ENCODE results near the gene CHN1.

CHN1 gene

DNA sequence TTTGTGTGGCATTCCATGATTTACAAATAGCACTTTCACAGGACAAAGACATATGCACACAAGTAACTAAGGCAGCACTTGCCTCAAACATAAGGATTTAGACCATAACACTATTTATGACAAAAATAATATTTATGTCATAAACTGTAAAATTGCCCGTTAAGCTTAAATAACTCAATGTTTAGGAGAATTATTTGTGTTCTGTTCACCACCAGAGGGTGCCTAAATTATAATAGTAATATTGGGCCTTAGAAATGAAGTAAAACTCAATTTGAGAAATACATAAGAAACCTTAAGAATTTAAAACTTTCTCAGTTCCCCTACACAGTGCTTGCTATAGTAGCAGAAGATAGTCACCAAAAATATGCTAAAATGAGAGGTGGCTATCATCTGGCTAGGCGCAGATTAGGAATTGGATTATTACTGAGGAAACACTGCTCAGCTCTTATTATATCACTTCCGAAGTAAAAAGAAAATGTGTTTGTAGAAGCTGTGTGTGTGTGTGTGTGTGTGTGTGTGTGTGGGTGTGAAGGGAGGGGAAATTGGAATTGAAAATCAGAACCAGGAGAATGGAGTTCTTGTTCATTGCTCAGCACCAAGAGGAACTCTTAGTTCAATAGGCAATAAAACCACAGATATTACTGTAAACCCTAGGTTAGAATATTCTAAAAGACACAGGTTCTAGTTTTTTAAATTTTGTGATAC, 4.9 kb upstream of the CHN1 start:
- DNase-seq, result no peak

DNA sequence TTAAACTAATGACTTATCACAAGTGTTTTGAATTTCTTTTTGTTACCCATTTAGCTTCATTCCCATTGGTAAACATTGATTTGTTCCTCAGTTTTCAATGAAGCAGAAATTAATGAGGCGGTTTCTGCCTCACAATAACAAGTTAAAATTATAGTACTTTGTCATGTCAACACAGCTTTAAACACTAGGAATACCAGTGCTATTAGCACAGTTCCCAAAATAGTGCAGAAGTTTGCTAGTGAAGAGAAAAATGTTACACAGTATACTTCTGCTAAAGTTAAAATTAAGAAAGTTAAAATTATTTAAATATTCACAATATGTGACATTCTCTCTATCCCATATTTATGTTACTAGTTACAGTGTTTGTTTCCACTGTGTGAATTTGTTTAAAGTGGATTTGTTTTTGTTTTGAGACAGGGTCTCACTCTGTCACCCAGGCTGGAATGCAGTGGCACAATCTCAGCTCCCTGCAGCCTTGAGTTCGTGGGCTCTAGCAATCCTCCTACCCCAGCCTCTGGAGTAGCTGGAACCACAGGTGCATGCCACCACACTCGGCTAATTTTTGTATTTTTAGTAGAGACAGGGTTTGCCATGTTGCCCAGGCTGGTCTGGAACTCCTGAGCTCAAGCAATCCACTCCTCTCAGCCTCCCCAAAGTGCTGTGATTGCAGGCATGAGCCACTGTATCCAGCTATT, 3.8 kb upstream of the CHN1 start:
- DNase-seq, result no peak

DNA sequence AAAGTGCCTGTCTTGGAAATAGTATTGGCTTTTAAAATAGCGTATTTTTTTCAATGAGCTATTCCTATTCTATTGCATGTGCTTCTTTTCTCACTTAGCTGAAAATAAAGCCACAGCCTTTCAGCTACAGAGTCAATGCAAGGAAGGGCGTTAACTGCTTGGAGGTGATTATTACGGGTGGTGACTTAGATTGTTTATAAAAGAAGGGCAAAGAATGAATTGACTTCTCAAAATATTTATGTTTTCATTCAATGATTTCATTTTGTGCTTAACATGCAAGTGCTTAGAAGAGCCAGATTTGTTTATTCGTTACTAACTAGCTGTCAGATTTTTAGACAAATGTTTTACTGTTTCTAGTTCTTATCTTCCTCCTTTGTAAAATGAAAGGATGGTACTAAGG, 2.8 kb upstream of the CHN1 start:
- DNase-seq, result no peak

DNA sequence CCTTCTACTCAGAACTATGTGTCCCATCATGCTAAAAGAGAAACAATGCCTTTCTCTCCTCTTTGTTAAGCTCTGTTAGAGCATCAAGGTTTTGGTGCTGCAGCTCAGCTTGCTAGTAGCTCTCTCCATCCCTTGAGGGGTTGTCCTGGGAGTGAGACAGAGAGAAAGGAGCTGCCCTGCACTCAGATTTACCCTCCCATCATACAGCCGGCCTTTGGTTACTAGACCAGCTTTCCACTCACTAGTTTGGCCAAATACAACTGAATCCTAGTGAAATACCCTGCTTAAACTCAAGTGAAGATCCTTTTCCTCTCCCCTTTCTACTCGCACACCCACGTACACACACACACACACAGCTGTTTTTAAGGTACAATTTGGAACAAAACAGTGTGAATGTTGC, 2.3 kb upstream of the CHN1 start:
- DNase-seq, result no peak

DNA sequence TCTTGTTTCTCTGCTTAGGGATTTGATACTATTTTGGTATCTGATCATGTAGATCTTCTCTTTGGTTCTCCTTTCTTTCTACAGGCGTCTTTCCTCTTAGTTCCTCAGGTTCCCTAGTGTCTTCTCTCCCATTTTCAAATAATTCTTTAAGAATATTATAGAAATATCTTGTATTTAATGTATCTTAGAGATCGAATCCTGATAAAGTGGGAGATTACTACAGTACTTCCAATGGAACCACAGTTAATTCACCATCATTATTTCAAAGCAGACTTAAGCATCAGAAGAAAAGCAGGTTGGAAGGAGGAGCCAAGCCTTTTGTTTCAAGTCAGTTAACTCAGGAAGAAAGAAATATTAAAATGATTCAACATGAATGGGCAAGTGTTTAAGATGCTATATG, 1.1 kb upstream of the CHN1 start:
- DNase-seq, result no peak

DNA sequence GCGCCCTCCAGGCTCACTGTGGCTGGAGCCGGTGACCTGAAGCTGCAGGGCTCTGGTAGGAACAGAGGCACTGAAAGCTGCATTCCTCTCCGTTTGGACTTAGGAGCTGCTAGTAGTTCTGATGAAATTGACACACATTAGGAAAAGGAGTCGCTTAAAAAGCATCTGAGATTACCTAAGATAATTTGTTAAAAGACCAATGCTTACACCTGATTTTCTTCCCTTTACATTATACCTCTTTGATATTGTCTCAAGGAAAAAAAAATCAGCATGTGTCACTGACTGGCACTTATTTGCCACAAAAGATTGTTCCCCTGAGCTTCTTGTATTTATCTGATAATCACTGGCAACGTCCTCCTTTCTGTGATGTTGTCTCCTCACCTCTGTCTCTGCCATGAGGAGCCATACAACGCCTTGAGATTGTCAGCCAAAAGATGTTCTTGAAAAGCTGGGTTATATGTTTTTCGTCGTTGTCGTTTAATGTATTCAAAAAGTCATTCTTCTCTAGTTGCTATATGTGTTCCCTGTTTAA, 618 bp upstream of the CHN1 start:
- DNase-seq, result no peak

DNA sequence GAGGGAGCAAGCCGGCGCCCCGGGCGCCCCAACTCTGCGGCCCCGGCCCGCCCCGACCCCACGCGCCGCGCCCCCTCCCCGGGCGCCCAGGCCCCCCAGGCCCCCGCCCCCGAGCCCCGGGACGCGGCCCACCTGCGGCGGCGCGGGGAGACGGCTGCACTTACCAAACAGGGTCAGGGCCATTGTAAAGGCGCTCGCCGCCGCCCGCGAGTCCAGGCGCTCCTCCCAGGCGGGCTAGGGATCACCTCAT, 526 bp downstream of the CHN1 start:
- DNase-seq, result no peak

DNA sequence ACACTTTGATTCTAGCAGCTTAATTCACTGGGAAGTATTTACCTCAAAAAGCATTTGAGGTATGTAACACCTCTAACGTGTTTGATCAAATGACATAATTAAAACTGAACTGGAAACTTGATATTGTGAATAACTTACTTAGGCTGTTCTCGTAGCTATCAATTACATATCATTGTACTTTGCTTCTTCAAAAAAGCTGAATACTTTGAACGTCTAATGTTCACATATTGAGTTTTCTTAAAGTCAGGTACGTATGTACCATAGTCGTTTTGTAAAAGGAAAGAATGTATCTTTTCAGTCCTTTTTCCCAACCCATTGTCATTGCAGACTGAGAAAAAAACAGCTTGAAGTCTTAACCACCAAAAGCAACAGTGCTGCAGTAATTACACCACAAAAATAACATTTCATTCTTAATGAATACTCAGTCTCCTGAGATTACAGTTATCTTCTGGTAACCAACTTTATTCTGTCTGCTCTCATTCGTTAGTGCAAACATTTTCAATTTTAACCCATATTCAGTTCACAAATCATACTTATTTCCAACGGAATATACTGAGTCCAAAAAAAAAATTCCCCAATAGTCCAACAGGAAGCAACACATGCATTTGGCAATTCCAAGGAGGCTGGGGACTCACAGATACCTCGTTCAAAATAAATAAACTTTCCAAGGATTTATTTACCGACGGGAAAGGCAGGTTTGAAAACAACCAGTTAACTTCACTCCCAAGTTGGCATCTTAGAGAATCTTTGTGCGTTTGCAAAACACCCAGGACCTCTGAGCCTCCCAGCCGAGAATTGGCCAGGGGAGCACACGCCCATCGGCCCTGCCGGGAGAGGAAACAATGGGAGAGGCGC, 1.1 kb downstream of the CHN1 start:
- DNase-seq, result no peak

DNA sequence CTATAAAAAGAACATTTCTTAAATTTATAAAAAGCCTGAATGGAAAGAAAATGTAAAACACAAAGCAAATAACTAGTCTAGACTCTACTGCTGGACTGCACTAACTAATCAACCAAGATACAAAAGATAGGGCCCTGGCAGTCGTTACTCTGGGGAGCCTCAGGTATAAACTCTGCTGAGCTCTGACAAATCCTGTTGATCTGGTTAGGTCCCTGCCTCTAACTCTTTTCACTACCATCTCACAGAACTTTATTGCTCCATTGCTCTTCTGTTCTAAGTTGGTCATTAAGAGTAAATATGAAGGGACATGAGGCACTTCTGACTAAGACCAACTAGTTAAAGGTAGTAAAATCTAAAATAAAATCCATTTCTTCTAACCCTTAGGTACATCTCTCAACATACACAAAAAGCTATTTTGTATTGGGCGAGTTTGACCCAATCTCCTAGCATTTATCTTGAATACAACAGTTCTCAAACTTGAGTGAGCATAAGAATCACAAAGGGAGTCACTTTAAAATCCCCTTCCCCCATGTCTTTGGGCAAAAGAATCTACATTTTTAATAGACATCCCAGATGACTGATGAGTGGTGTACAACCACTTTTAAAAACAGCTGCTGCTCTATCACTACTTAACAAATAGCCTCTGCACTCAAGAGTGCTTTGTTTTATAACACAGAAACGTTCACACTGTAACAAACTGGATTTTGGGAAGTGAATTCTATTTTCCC, 2.5 kb downstream of the CHN1 start:
- DNase-seq, result no peak

DNA sequence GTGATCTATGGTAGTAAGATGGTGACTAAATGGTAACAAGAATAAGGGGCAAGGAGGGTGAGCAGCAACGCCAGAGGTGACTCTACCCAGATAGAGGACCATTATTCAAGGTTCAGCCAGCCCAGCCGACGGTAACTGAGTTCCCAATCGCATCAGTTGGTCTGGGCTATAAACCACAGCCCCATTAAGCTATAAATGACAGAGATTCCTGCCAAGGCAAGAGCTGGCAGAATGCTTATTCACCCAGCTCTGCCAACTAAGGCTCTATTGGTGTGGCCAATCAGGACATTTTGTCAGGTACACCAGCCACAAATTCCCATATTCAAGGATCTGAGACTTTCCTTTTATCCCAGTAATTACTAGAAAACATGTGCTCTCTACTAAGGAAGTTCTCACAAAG, 3.6 kb downstream of the CHN1 start:
- no peak for DNase-seq

DNA sequence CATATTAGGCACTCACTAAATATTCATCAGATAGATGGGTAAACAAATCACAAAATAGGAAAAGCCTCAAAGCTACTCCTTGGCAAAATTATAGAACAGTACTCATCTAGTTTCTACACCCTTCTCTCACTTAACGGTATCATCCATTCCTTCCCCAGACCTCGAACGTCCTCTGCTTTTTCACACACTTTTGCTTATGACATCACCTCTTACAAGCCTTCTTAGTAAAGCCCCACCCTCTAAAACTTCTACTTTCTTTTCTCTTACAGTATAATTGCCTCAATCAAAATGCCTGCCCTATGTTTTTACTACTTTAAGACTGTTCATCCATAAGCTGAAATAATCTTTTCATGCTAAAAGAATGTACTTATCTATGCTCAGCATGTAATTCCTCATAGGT, 8.1 kb downstream of the CHN1 start:
- no peak for DNase-seq

DNA sequence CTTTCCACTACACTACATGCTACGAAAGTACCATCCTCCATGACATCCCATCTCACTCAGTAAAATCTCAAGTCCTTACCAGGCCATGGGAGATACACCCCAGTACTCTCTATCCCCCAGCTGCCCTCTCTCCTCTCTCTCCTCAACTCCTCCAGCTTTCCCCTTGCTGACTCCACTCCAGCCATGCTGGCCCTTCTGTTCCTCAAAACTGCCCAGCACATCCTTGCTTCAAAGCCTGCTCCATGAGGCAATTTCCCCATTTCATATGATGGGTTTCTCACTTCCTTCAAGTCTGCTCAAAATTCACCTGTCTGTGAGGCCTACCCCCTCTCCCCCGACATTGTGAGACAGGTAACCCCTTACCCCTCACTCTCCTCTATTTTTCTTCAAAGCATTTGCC, 8.6 kb downstream of the CHN1 start:
- DNase-seq, result no peak

DNA sequence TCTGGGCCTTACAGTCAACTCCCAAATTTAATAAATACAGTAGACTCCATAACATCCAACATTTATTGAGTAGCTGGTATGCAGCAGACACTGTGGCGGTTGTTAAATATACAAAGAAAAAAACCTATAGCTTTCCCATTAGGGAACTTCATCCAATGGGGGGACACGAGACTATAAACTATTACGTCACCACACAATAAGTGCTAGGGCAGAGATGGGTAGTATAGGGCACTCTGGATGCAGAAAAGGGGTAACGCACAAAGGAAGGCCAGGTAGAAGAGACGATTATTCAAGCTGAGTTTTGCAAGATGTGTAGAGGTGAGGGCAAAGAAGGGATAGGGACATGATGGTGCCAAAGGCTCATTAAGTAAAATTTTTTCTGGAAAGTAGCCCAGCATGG, 10.8 kb downstream of the CHN1 start:
- DNase-seq, result no peak

DNA sequence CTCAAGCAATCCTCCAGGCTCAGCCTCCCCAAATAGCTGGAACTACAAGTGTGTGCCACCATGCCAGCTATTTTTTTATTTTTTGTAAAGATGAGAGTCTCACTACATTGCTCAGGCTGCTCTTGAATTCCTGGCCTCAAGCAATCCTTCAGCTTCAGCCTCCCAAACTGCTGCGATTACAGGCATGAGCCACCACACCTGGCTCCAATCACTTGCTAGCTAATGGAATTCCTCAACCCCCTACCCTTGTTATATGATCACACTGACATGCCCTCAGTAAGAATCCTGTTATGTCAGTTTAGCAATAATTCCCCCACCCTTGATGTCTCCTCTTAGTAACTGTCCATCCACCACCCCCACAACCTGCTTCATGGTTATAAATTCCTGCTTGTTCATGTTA, 12.3 kb downstream of the CHN1 start:
- DNase-seq, result no peak

DNA sequence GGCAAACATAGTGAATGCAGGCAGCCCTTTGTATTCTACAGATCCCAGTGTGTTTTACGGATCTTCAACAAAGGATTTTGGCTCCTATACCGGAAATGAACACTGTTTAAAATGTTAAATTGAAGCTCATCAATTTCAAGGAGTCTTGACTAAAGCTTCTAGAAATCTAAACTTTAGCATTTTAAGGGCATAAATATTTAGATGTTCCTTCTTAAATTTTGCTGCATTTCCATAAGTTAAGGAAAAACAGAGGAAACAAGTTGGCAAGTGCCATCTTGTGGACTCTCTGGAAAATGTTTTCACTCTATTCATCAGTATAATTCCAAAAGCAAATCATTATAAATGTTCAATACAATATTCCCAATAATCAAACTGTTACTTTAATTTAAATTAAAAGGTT, 19.6 kb downstream of the CHN1 start:
- DNase-seq, result no peak

DNA sequence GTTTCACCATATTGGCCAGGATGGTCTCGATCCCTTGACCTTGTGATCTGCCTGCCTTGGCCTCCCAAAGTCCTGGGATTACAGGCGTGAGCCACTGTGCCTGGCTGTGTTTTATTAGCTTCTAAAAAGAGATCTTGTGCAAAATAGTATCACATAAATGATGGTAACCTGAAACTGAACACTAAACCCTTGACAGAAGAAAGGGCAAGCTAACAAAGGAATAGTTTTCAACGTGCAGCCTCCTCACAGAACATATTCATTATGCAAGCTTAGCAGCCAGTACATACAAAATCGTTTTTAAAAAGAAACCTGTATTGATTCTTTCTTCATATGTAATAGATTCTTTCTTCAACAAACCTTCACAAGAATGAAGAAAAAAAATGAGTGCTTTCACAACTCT, 20.6 kb downstream of the CHN1 start:
- DNase-seq, result no peak

DNA sequence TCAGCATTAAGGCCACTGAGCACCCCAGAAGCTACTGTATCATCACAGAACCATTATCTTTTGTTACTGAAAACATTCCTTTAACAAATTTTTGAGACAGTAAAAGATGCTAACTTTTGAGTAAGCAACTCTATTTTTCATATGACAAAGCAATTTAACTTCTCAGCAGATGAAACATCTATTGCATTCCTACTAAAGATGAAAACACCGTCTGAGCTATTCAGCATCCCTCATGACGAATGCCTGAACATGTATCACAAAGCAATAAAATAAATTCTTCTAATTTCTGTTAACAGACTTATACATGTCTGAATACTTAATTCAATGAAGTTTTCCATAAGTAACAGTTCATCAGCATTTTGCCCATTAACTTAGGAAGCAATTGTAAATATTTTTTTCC, 23.9 kb downstream of the CHN1 start:
- no peak for DNase-seq

DNA sequence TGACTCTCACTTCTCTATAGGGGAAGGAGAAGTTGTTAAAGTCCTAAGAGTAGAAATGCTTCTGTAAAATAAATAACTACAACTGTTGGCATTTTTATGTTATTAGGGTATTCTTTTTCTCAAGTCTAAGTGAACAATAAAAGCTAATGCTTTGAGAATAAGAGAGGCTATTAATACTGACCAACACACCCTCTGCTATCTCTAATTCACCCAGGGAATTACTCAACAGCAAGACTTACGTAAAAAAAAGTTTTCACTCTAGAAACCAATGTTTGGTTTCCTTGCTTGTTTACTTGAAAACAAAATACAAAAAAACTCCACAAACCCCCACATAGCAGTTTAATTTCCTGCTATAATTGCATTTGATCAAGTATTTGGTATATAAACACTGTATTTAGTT, 25.2 kb downstream of the CHN1 start:
- no peak for DNase-seq

DNA sequence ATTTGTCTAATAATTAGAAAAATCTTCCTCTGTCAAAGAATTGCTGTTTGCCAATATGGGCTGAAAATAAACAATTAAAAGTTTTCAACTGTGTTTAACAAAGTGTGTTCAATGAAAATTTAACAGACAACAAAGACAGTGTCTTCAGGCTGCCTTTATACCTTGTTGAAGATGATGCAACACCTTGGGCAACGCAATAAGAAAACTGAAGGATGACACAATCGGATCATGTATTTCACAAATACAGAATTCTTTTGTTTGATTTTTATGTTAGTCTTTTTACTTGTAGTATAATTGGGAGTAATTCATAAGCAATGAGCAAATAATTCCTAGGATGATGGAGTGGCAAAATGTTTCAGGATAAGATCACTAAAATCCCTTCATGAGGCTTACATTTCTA, 27.8 kb downstream of the CHN1 start:
- no peak for DNase-seq

DNA sequence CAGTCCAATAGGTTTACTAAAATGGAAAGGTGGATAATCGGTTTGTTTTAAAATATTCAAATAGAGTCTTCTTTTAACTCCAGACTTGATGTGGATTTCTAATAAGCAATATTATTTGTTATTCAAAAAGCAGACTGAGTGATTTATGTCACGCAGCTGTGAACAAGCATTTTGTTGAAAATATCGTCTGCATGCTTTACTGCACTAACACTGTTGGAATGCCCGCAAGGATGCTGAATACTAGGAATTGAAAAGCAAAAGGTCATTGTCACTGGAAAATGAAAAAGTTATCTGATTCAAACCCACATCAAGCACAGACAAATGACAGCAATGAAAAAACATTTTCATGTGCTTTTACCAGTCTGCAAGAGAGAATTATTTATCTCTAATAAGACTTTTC, 31.1 kb downstream of the CHN1 start:
- no peak for DNase-seq

DNA sequence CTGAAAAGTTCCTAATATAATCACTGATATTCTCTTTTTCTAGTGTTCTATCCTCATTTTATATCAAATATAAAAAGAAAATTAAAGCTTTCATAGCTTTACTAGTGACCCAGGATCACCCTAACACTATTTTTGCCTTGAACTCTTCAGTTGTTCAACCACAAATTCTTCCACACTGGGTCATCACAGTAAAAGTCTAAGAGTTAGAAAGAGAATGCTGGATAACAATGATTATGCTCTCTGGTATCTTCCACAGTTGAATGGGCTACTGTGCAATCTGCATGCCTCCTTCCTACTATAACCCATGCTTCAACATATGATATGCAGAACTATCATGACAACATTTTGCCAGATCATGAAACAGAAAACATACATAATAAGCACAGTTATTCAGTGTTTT, 32.3 kb downstream of the CHN1 start:
- DNase-seq, result no peak

DNA sequence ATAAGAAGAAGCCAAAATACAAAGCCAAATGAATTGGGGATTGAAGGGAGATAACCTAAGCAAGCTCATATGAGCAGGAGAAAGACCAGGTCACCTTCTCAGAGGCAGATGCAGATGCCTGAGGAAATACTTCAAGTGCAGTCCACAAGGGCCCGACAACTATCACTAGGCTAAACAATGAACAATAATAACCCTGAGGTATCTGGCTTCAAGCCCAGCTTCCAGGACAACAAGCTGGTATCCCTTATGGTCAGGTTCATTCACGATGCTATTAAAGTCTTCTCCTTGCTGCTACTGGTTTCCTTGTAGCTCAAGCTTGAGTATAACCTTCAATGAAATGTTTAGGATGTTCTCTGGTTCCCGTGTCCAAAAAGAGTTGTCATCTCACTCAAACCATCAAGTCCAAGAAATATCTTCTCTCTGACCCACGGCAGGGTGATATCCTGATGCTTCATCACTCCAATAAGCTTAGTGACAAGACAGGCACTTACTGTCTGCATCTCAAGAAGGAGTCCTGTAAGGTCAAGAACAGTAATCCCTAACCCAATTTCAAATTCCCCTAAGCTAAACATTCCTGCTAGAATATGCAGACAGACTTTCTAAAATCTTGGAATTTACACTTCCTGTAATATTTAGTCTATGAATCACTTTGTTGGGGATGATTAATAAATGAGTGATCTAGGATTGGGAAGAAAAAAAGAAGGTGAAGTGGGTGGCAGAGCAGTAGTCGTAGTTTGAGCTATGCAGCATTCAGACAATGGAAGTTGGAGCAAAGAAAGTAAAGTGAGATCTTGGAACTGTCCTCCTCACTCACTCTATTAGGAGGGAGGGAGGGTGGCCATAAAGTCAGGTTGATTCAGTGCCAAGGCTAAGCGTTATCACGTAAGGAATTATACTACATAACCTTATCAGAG, 33.1 kb downstream of the CHN1 start:
- no peak for DNase-seq
